Hepatocyte (in vitro differentiated cells): ENCODE data around the gene CNIH2. TPM values are rescaled to one million over a fixed set of nuclear protein-coding genes. Genes with fewer than 3 reads are reported as not detected.

Source experiments
- DNase-seq: peaks from one replicate; pipeline ENCODE4 v3.0.0-alpha.2; 2016; ENCODE audit warnings: low spot score
- H2AFZ ChIP-seq: fragments of 200-600 bp; sonication (generic); 2 replicates; pipeline ENCODE4 v1.6.0; 2016; ENCODE audit warnings: antibody characterized with exemption, mild to moderate bottlenecking
- H3K27ac ChIP-seq: fragments of 200-600 bp; sonication (generic); 2 replicates; pipeline ENCODE4 v1.5.1; 2016; ENCODE audit warnings: mild to moderate bottlenecking
- H3K27me3 ChIP-seq: fragments of 200-600 bp; sonication (generic); 2 replicates; pipeline ENCODE4 v1.6.1; 2016
- H3K36me3 ChIP-seq: fragments of 200-600 bp; sonication (generic); replicated peaks from 2 replicates; pipeline ENCODE4 v1.5.1; 2016; ENCODE audit warnings: low read depth; ENCODE audit not compliant: insufficient read depth
- H3K4me1 ChIP-seq: fragments of 200-600 bp; sonication (generic); 2 replicates; pipeline ENCODE4 v1.5.1; 2016; ENCODE audit warnings: mild to moderate bottlenecking, moderate library complexity; ENCODE audit not compliant: insufficient read depth
- H3K4me2 ChIP-seq: fragments of 200-600 bp; sonication (generic); 2 replicates; pipeline ENCODE4 v1.6.0; 2016
- H3K4me3 ChIP-seq: fragments of 200-600 bp; sonication (generic); 2 replicates; pipeline ENCODE4 v1.5.1; 2016; ENCODE audit warnings: mild to moderate bottlenecking
- H3K79me2 ChIP-seq: fragments of 200-600 bp; sonication (generic); 2 replicates; pipeline ENCODE4 v1.6.0; 2017; ENCODE audit warnings: mild to moderate bottlenecking
- H3K9me2 ChIP-seq: fragments of 200-600 bp; sonication (generic); replicated peaks from 2 replicates; pipeline ENCODE4 v1.6.0; 2017; ENCODE audit warnings: mild to moderate bottlenecking; ENCODE audit not compliant: insufficient read depth
- H3K9me3 ChIP-seq: fragments of 200-600 bp; sonication (generic); 2 replicates; pipeline ENCODE4 v1.5.1; 2016; ENCODE audit warnings: low read depth, mild to moderate bottlenecking
- H4K20me1 ChIP-seq: fragments of 200-600 bp; sonication (generic); 2 replicates; pipeline ENCODE4 v1.6.0; 2016; ENCODE audit warnings: mild to moderate bottlenecking; ENCODE audit not compliant: insufficient read depth, poor library complexity, severe bottlenecking
- EZH2 ChIP-seq: fragments of 200-600 bp; sonication (generic); IDR thresholded peaks from 2 replicates; pipeline ENCODE4 v1.6.1; 2016; ENCODE audit warnings: antibody characterized with exemption, mild to moderate bottlenecking, borderline replicate concordance
- EZH2phosphoT487 ChIP-seq: fragments of 200-600 bp; sonication (generic); IDR thresholded peaks from one replicate; pipeline ENCODE4 v1.6.1; 2018; ENCODE audit warnings: antibody characterized with exemption, mild to moderate bottlenecking, low read depth, moderate library complexity; ENCODE audit not compliant: unreplicated experiment, severe bottlenecking
- WGBS: methylation state at CpG from one replicate; pipeline ENCODE4 v1.1.6; 2016; ENCODE audit warnings: low lambda C conversion rate; ENCODE audit errors: missing lambda C conversion rate; 5-methylcytosine and 5-hydroxymethylcytosine counted together
- polyA plus RNA-seq: library from polyadenylated mRNA; unstranded; fragments of >200 nt; fragmentation: Nextera tagmentation; extraction: Ambion mirVana; gene quantifications from 2 replicates; pipeline ENCODE4 v1.2.1, GENCODE V29; 2016
- total RNA-seq: library from RNA; depleted of rRNA; stranded (reverse); fragments of >200 nt; gene quantifications from 2 replicates; pipeline ENCODE4 v1.2.3, GENCODE V29; 2014
- TF ChIP-seq, protein P1 (sequence below): fragments of 200-600 bp; sonication (generic); IDR thresholded peaks from 2 replicates; pipeline ENCODE4 v1.5.1; 2016; ENCODE audit warnings: antibody characterized with exemption, mild to moderate bottlenecking; ENCODE audit not compliant: poor library complexity

The CNIH2 gene
- total and polyA plus RNA-seq, 2 experiments from 2014 or later: 1.7 to 6.2 TPM

DNA sequence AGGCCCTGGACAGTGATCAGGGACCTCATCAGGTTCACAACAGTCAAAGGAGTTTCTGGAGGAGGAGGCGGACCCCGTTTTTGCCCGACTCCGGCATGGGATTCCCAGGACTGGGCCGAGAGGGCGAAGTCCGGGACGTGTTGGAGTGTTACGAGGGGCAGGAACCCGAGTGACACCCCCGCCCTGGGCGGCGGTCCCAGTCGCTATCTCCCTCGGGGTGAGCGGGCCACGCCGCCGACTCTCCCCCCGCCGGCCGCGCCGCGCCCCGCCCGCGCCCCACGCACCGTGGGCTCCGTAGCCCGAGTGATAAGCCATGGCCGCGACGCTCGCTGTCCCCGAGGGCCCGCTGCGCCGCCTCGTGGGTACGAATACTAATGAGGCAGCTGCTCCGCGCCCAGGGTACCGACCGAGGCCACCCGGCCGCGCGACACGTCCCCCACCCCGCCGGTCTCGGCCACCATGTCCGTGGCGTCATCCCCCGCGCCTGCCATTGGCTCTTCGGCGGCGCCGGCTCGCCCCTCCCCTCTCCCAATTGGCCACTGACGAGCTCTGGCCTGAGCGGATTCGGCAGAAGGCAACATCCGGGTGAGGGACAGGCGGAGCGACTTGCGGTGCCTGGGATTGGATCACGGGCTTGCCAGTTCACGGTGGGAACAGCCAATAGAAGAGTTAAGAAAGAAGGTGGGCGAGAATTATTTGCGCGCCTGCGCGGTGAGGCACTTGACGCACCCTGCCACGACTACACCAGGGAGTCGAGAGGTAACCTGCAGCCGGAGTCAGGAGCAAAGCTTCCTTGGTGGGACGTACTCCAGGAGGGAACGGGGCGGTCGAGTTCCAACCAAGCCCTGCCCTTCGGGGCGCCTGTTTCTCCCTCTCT lies 10.9 kb downstream of the CNIH2 start, which contains the start of gene YIF1A:
Gene YIF1A (minus strand): TSS at position 473 of the 877 bp plus-strand sequence. CDS start 158 bp downstream, at position 315.
- Histone ChIP-seq H2AFZ (peak within 1 kb of the TSS; percentile 44), H3K79me2 (peaks cover 35% of the 10 kb centered on the region), H3K4me3 (peak within 1 kb of the TSS; percentile 46), H3K4me1 (peaks cover 15% of the 10 kb centered on the region), H3K36me3 (no peaks in the 10 kb centered on the region), H3K4me2 (peak within 1 kb of the TSS; percentile 95), H3K27ac (peak within 1 kb of the TSS; percentile 93), H3K9me3 (no peaks in the 10 kb centered on the region), H4K20me1 (no peaks in the 10 kb centered on the region), H3K27me3 (peaks cover 29% of the 10 kb centered on the region), H3K9me2 (no peaks in the 10 kb centered on the region)
- TF ChIP-seq, protein P1, sequence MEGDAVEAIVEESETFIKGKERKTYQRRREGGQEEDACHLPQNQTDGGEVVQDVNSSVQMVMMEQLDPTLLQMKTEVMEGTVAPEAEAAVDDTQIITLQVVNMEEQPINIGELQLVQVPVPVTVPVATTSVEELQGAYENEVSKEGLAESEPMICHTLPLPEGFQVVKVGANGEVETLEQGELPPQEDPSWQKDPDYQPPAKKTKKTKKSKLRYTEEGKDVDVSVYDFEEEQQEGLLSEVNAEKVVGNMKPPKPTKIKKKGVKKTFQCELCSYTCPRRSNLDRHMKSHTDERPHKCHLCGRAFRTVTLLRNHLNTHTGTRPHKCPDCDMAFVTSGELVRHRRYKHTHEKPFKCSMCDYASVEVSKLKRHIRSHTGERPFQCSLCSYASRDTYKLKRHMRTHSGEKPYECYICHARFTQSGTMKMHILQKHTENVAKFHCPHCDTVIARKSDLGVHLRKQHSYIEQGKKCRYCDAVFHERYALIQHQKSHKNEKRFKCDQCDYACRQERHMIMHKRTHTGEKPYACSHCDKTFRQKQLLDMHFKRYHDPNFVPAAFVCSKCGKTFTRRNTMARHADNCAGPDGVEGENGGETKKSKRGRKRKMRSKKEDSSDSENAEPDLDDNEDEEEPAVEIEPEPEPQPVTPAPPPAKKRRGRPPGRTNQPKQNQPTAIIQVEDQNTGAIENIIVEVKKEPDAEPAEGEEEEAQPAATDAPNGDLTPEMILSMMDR: no peak
- TF ChIP-seq EZH2phosphoT487: no peak
- no peak for TF ChIP-seq EZH2
- peak; percentile 99 for DNase-seq
- under 1% methylated on average over 59 of the region's 87 CpGs for WGBS

DNA sequence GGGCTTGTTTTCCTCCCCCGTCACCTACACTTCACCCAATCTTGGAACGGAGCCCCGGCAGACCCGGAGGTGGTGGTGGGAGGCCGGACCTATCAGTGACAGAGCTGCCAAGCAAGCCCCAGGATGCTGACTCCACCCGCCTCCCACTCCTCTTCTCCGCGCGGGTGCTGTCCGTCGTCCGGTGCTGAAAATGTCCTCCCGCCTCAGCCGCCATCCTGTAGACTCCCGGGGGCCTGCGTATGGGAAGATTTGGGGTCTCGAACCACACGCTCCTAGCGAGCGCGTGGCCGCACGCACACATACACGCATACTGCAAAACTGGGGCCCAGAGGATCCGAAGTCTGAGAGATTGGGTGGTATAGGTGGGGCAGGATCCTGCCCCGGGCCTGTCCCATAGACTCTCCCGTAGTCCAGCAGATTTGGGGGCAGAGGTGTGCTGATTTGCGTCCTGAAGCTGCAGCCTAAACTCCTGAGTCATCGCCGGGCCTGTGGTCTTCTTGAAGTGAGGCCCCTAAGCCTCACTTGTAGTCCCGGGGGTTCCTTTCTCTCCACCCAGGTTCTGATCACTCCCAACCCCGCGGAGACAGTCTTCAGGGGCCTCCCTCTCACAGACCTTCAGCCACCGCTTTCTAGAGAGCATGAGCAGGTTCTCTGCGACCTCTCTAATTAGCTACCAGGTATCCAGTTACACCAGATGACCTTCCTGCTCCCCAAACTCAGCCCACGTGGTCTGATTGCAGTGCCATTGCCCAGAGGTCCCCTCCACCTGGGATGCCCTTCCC lies 11.8 kb downstream of the CNIH2 start:
- Histone ChIP-seq H3K4me2 (peak overlapping the region; percentile 83), H3K9me3 (no peaks in the 10 kb centered on the region), H3K79me2 (peaks cover 35% of the 10 kb centered on the region), H3K9me2 (no peaks in the 10 kb centered on the region), H3K4me1 (peaks cover 15% of the 10 kb centered on the region), H2AFZ (no peak overlapping the region), H4K20me1 (no peaks in the 10 kb centered on the region), H3K4me3 (peak overlapping the region; percentile 31), H3K27me3 (peaks cover 30% of the 10 kb centered on the region), H3K36me3 (no peaks in the 10 kb centered on the region), H3K27ac (peak overlapping the region; percentile 89)
- no peak for TF ChIP-seq EZH2
- TF ChIP-seq, protein P1: no peak
- no peak for TF ChIP-seq EZH2phosphoT487
- 14% methylated on average over 36 of the region's 36 CpGs for whole genome bisulfite sequencing
- peak; percentile 90 for DNase-seq

DNA sequence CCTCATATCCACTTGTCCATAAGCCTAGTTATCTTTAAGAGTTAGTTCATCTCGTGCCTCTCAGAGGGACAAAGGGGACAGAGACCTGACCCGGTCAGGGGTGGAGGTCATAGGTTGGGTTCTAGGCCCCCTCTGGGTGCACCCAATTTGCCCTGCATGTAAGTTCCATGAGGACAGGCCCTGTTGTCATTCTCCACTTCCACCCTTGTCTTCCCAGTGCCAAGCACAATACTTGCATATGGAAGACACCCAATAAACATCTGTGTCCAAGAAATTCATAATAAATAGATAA lies 12.3 kb downstream of the CNIH2 start:
- no peaks in the 10 kb centered on the region for H3K36me3 ChIP-seq
- peak overlapping the region; percentile 83 for H3K4me2 ChIP-seq
- H3K4me1 ChIP-seq: peaks cover 15% of the 10 kb centered on the region
- 88% methylated on average over 2 of the region's 2 CpGs for WGBS
- no peak overlapping the region for H2AFZ ChIP-seq
- no peaks in the 10 kb centered on the region for H3K9me3 ChIP-seq
- H3K79me2 ChIP-seq: peaks cover 32% of the 10 kb centered on the region
- H3K27ac ChIP-seq: peak overlapping the region; percentile 89
- H3K27me3 ChIP-seq: peaks cover 30% of the 10 kb centered on the region
- H3K9me2 ChIP-seq: no peaks in the 10 kb centered on the region
- TF ChIP-seq EZH2phosphoT487 (no peak), EZH2 (no peak)
- TF ChIP-seq, protein P1: no peak
- no peak for DNase-seq
- no peak overlapping the region for H3K4me3 ChIP-seq
- no peaks in the 10 kb centered on the region for H4K20me1 ChIP-seq
